SK-N-SH (cell line): ENCODE data around the gene SELENOV.

ENCODE experiments used
- EP300 ChIP-seq, 2 experiments: IDR thresholded peaks; 2 replicates each; pipeline versions ENCODE4 v1.4.0 to v1.6.1; 2012; ENCODE audit warnings: borderline replicate concordance in 1 of 2, low read depth in 1 of 2, low read length in 1 of 2
- MXI1 ChIP-seq: IDR thresholded peaks from 2 replicates; pipeline ENCODE4 v1.6.1; 2012; ENCODE audit warnings: mild to moderate bottlenecking, low read depth, low read length, improper control_type of control experiment
- POLR2AphosphoS5 ChIP-seq: IDR thresholded peaks from 2 replicates; pipeline ENCODE4 v1.6.1; 2012; ENCODE audit warnings: low read depth, low read length
- RCOR1 ChIP-seq: fragments of 150-350 bp; IDR thresholded peaks from 2 replicates; pipeline ENCODE4 v1.6.1; 2017; ENCODE audit warnings: antibody characterized with exemption, low read length
- YY1 ChIP-seq: IDR thresholded peaks from 2 replicates; pipeline ENCODE4 v1.4.0; 2012; ENCODE audit warnings: low read depth, mild to moderate bottlenecking
- TF ChIP-seq, protein P1 (sequence below): fragments of 200-600 bp; sonication (generic); IDR thresholded peaks from 2 replicates; pipeline ENCODE4 v1.6.1; 2017; ENCODE audit warnings: antibody characterized with exemption, mild to moderate bottlenecking, moderate library complexity

DNA sequence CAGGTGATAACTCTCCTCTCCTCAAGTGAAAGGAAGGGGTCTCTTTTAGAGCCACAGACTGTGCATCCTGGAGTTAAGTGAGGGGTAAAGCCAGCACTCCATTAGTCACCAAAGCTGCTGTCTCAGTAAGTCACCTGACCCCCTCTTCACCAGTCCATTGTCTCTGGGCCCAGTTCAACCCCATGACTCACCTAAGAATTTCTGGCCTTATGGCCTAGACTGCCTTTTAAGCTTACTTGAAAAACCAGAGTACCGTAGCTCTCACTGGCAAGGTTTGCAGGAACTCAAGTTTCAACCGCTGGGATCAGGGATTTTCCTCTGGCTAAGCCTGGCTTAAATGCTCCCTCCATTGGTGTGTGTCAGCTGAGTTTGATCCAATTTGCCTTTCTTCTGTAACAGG, 48.5 kb downstream of the SELENOV start:
- TF ChIP-seq MXI1 (no peak), RCOR1 (no peak), POLR2AphosphoS5 (no peak), YY1 (no peak), EP300 (IDR thresholded peaks at IDR 0.05; ENCODE audit: borderline replicate concordance in 1 of 2, low read depth in 1 of 2, low read length in 1 of 2) (no peak)
- TF ChIP-seq, protein P1, sequence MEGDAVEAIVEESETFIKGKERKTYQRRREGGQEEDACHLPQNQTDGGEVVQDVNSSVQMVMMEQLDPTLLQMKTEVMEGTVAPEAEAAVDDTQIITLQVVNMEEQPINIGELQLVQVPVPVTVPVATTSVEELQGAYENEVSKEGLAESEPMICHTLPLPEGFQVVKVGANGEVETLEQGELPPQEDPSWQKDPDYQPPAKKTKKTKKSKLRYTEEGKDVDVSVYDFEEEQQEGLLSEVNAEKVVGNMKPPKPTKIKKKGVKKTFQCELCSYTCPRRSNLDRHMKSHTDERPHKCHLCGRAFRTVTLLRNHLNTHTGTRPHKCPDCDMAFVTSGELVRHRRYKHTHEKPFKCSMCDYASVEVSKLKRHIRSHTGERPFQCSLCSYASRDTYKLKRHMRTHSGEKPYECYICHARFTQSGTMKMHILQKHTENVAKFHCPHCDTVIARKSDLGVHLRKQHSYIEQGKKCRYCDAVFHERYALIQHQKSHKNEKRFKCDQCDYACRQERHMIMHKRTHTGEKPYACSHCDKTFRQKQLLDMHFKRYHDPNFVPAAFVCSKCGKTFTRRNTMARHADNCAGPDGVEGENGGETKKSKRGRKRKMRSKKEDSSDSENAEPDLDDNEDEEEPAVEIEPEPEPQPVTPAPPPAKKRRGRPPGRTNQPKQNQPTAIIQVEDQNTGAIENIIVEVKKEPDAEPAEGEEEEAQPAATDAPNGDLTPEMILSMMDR, result no peak
